K562 (cell line): ENCODE data around the gene VPS37D. TPM values are rescaled to one million over a fixed set of nuclear protein-coding genes. Genes with fewer than 3 reads are reported as not detected.

Source experiments
- polyA plus RNA-seq, 8 experiments: library from polyadenylated mRNA; depleted of rRNA in 4 of 8; stranded (reverse) in 5 of 8; unstranded in 3 of 8; fragments of >200 nt; fragmentation: Nextera tagmentation in 2 of 8; fragmentation: Illumina TruSeq in 1 of 8; extraction: Ambion mirVana in 2 of 8; extraction: Trizol in 1 of 8; gene quantifications; 2 replicates each; pipeline versions ENCODE4 v1.2.1 to v1.2.3, GENCODE V29; 2011 to 2014; ENCODE audit warnings: inconsistent platforms in 1 of 8, missing spikeins in 1 of 8
- total RNA-seq, 7 experiments: library from RNA; depleted of rRNA in 6 of 7; stranded (reverse); fragments of >200 nt in 6 of 7; fragmentation: Illumina TruSeq in 2 of 7; extraction: Trizol in 2 of 7; gene quantifications; 2 replicates each; pipeline versions ENCODE4 v1.2.1 to v1.2.3, GENCODE V29; 2011 to 2021; ENCODE audit warnings: low replicate concordance in 1 of 7
- TF ChIP-seq, protein P1 (sequence below): fragments of 450-650 bp; IDR thresholded peaks from 2 replicates; pipeline ENCODE4 v1.6.1; 2016; ENCODE audit warnings: mild to moderate bottlenecking, moderate library complexity

The VPS37D gene
- total and polyA plus RNA-seq, 9 of the 15 experiments (the other 6 are each of a cell fraction or from before 2014, with no cell fraction given) = 0.25 to 2.3 (median 1.0) TPM; not detected in 3

DNA sequence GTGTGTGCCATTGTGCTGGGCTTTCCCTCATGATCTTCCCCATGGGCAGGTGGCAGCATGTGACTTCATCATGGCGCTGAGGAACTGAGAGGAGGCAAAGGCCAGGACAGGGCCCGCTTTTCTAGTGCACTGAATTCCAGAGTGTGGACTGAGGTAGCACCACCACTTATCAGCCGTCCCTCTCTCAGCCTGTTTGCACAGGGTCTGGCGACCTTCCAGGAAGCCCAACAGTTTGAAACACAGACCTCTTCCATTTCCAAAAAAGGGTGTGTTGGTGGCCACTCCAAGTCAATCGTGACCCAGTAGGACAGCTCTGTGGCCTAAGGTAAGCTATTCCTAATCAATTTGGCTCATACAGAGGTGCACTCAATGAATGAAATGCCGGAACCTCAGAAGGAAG lies 11.2 kb downstream of the VPS37D start (continued):
- TF ChIP-seq, protein P1, sequence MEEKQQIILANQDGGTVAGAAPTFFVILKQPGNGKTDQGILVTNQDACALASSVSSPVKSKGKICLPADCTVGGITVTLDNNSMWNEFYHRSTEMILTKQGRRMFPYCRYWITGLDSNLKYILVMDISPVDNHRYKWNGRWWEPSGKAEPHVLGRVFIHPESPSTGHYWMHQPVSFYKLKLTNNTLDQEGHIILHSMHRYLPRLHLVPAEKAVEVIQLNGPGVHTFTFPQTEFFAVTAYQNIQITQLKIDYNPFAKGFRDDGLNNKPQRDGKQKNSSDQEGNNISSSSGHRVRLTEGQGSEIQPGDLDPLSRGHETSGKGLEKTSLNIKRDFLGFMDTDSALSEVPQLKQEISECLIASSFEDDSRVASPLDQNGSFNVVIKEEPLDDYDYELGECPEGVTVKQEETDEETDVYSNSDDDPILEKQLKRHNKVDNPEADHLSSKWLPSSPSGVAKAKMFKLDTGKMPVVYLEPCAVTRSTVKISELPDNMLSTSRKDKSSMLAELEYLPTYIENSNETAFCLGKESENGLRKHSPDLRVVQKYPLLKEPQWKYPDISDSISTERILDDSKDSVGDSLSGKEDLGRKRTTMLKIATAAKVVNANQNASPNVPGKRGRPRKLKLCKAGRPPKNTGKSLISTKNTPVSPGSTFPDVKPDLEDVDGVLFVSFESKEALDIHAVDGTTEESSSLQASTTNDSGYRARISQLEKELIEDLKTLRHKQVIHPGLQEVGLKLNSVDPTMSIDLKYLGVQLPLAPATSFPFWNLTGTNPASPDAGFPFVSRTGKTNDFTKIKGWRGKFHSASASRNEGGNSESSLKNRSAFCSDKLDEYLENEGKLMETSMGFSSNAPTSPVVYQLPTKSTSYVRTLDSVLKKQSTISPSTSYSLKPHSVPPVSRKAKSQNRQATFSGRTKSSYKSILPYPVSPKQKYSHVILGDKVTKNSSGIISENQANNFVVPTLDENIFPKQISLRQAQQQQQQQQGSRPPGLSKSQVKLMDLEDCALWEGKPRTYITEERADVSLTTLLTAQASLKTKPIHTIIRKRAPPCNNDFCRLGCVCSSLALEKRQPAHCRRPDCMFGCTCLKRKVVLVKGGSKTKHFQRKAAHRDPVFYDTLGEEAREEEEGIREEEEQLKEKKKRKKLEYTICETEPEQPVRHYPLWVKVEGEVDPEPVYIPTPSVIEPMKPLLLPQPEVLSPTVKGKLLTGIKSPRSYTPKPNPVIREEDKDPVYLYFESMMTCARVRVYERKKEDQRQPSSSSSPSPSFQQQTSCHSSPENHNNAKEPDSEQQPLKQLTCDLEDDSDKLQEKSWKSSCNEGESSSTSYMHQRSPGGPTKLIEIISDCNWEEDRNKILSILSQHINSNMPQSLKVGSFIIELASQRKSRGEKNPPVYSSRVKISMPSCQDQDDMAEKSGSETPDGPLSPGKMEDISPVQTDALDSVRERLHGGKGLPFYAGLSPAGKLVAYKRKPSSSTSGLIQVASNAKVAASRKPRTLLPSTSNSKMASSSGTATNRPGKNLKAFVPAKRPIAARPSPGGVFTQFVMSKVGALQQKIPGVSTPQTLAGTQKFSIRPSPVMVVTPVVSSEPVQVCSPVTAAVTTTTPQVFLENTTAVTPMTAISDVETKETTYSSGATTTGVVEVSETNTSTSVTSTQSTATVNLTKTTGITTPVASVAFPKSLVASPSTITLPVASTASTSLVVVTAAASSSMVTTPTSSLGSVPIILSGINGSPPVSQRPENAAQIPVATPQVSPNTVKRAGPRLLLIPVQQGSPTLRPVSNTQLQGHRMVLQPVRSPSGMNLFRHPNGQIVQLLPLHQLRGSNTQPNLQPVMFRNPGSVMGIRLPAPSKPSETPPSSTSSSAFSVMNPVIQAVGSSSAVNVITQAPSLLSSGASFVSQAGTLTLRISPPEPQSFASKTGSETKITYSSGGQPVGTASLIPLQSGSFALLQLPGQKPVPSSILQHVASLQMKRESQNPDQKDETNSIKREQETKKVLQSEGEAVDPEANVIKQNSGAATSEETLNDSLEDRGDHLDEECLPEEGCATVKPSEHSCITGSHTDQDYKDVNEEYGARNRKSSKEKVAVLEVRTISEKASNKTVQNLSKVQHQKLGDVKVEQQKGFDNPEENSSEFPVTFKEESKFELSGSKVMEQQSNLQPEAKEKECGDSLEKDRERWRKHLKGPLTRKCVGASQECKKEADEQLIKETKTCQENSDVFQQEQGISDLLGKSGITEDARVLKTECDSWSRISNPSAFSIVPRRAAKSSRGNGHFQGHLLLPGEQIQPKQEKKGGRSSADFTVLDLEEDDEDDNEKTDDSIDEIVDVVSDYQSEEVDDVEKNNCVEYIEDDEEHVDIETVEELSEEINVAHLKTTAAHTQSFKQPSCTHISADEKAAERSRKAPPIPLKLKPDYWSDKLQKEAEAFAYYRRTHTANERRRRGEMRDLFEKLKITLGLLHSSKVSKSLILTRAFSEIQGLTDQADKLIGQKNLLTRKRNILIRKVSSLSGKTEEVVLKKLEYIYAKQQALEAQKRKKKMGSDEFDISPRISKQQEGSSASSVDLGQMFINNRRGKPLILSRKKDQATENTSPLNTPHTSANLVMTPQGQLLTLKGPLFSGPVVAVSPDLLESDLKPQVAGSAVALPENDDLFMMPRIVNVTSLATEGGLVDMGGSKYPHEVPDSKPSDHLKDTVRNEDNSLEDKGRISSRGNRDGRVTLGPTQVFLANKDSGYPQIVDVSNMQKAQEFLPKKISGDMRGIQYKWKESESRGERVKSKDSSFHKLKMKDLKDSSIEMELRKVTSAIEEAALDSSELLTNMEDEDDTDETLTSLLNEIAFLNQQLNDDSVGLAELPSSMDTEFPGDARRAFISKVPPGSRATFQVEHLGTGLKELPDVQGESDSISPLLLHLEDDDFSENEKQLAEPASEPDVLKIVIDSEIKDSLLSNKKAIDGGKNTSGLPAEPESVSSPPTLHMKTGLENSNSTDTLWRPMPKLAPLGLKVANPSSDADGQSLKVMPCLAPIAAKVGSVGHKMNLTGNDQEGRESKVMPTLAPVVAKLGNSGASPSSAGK = peak; percentile 38; the same call in 1 of the 2 replicates
